Transverse colon (tissue), 4 donors: ENCODE measurements around the gene SLC22A31.
"Not testable (repeated sequence)": the region's sequence is repeated elsewhere in the genome, so short reads cannot be mapped to it uniquely, and the experiment has no call there.

Source experiments
- EP300 ChIP-seq: sonication (generic); formaldehyde crosslinking; IDR thresholded peaks from one replicate; pipeline ENCODE4 v1.6.1; 2017; ENCODE audit warnings: antibody characterized with exemption, low read depth
- POLR2A ChIP-seq: fragments of 450-650 bp; IDR thresholded peaks from one replicate; pipeline ENCODE4 v1.6.1; 2016; ENCODE audit warnings: antibody characterized with exemption, mild to moderate bottlenecking, moderate library complexity
- POLR2AphosphoS5 ChIP-seq, 3 donors: sonication (generic); formaldehyde crosslinking; IDR thresholded peaks; one replicate each; pipeline ENCODE4 v1.6.1; 2016; ENCODE audit warnings: antibody characterized with exemption in 3 of 3
- TF ChIP-seq, protein P1 (sequence below), 5 experiments: fragments of 200-600 bp in 3 of 5; fragments of 450-650 bp in 2 of 5; sonication (generic) in 3 of 5; IDR thresholded peaks; 1 replicate in 2 of 5; 2 replicates in 3 of 5; pipeline ENCODE4 v1.5.1; 2016 to 2017; ENCODE audit warnings: antibody characterized with exemption in 5 of 5, inconsistent platforms in 3 of 5, mild to moderate bottlenecking in 2 of 5, moderate library complexity in 1 of 5

DNA sequence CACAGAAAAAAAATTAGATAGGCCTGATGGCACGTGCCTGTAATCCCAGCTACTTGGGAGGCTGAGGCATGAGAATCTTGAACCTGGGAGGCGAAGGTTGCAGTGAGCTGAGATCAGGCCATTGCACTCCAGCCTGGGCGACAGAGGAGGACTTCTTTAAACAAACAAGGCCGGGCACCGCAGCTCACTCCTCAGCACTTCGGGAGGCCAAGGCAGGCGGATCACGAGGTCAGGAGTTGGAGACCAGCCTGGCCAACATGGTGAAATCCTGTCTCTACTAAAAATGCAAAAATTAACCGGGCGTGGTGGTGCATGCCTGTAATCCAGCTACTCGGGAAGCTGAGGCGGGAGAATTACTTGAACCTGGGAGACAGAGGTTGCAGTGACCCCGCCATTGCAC, 43.9 kb upstream of the SLC22A31 start:
- TF ChIP-seq, protein P1, sequence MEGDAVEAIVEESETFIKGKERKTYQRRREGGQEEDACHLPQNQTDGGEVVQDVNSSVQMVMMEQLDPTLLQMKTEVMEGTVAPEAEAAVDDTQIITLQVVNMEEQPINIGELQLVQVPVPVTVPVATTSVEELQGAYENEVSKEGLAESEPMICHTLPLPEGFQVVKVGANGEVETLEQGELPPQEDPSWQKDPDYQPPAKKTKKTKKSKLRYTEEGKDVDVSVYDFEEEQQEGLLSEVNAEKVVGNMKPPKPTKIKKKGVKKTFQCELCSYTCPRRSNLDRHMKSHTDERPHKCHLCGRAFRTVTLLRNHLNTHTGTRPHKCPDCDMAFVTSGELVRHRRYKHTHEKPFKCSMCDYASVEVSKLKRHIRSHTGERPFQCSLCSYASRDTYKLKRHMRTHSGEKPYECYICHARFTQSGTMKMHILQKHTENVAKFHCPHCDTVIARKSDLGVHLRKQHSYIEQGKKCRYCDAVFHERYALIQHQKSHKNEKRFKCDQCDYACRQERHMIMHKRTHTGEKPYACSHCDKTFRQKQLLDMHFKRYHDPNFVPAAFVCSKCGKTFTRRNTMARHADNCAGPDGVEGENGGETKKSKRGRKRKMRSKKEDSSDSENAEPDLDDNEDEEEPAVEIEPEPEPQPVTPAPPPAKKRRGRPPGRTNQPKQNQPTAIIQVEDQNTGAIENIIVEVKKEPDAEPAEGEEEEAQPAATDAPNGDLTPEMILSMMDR (IDR thresholded peaks at IDR 0.05) = not testable (repeated sequence)
- TF ChIP-seq POLR2AphosphoS5 (IDR thresholded peaks at IDR 0.05); POLR2A; EP300: not testable (repeated sequence)
